Stomach (tissue), 9 donors: Measurements from ENCODE around the gene SLC12A7. TPM values are rescaled to one million over a fixed set of nuclear protein-coding genes. Genes with fewer than 3 reads are reported as not detected.
"Not testable (repeated sequence)": the region's sequence is repeated elsewhere in the genome, so short reads cannot be mapped to it uniquely, and the experiment has no call there.

Experiments
- DNase-seq, 2 donors: peaks; one replicate each; pipeline versions ENCODE4 v3.0.0 to v3.0.0-alpha.2; 2013 to 2019
- H3K27ac ChIP-seq, 5 donors: fragments of 200-600 bp in 4 of 5; sonication (generic) in 4 of 5; one replicate each; pipeline ENCODE4 v1.5.1; 2013 to 2019; ENCODE audit warnings: mild to moderate bottlenecking in 1 of 5, moderate library complexity in 1 of 5
- H3K27me3 ChIP-seq, 3 donors: fragments of 200-600 bp; sonication (generic); one replicate each; pipeline ENCODE4 v1.5.1; 2017 to 2019; ENCODE audit warnings: mixed run types in 1 of 3
- H3K36me3 ChIP-seq, 4 donors: fragments of 200-600 bp; sonication (generic); 1 replicate in 3 of 4; 2 replicates in 1 of 4; pipeline ENCODE4 v1.5.1; 2016 to 2019
- H3K4me1 ChIP-seq, 4 donors: fragments of 200-600 bp; sonication (generic); one replicate each; pipeline ENCODE4 v1.5.1; 2016 to 2019
- H3K4me3 ChIP-seq, 4 donors: fragments of 200-600 bp; sonication (generic) in 3 of 4; one replicate each; pipeline ENCODE4 v1.5.1; 2016 to 2019; ENCODE audit warnings: mild to moderate bottlenecking in 1 of 4
- H3K9me3 ChIP-seq, 4 donors: fragments of 200-600 bp; sonication (generic); one replicate each; pipeline ENCODE4 v1.5.1; 2016 to 2019
- EP300 ChIP-seq: sonication (generic); formaldehyde crosslinking; IDR thresholded peaks from one replicate; pipeline ENCODE4 v1.6.1; 2017; ENCODE audit warnings: antibody characterized with exemption
- POLR2A ChIP-seq, 4 donors: fragments of 450-650 bp; IDR thresholded peaks; one replicate each; pipeline ENCODE4 v1.6.1; 2016; ENCODE audit warnings: antibody characterized with exemption in 4 of 4, control low read depth in 2 of 4, mild to moderate bottlenecking in 1 of 4, moderate library complexity in 1 of 4
- POLR2AphosphoS5 ChIP-seq, 3 donors: sonication (generic); formaldehyde crosslinking; IDR thresholded peaks; one replicate each; pipeline ENCODE4 v1.6.1; 2016; ENCODE audit warnings: antibody characterized with exemption in 3 of 3
- WGBS, 5 donors: extraction: QIAGEN DNeasy Blood & Tissue Kit in 3 of 5; methylation state at CpG; one replicate each; pipeline versions ENCODE4 v1.1.5 to v1.1.7; 2013 to 2018; 5-methylcytosine and 5-hydroxymethylcytosine counted together
- intact Hi-C: fragments of 100-400 bp; cut with DNase I; formaldehyde crosslinking; loops from one replicate; pipeline ENCODE4 v1.15.1; 2023; ENCODE audit warnings: low total_unique reads
- polyA plus RNA-seq, 3 donors: library from polyadenylated mRNA; stranded (reverse); fragments of 200-250 nt; gene quantifications; one replicate each; pipeline ENCODE4 v1.2.3, GENCODE V29; 2013
- total RNA-seq, 5 donors: library from RNA; depleted of rRNA; stranded (reverse); fragments of >200 nt; gene quantifications; one replicate each; pipeline versions ENCODE4 v1.1.0 to v1.2.3, GENCODE V29; 2014 to 2016
- TF ChIP-seq, protein P1 (sequence below), 7 experiments: fragments of 450-650 bp in 4 of 7; fragments of 200-600 bp in 3 of 7; sonication (generic) in 3 of 7; IDR thresholded peaks; one replicate each; pipeline ENCODE4 v1.5.1; 2016 to 2019; ENCODE audit warnings: antibody characterized with exemption in 7 of 7, control low read depth in 2 of 7, mild to moderate bottlenecking in 1 of 7
- donor health status: healthy with polysubstance abuse.
- donor health status: Bipolar disorder and iron deficiency.
- donor health status: healthy.

Gene SLC12A7
- total and polyA plus RNA-seq, 8 donors = 4.7 to 346 (median 37.7) TPM

DNA sequence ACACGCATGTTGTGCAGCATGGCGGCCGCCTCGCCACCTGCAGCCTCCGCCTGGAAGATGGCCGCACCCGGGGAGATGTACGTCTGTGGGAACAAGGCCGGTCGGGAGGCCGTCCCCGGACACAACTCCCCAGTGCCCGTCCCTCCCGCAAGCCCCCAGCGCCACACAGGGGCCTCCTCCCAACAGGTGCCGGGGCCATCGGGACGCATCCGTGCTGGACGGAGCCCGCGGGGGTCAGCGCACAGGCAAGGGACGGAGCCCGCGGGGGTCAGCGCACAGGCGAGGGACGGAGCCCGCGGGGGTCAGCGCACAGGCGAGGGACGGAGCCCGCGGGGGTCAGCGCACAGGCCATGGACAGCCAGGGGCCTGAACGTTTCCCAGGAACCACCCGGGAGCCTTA, 26.5 kb downstream of the SLC12A7 start:
- TF ChIP-seq, protein P1, sequence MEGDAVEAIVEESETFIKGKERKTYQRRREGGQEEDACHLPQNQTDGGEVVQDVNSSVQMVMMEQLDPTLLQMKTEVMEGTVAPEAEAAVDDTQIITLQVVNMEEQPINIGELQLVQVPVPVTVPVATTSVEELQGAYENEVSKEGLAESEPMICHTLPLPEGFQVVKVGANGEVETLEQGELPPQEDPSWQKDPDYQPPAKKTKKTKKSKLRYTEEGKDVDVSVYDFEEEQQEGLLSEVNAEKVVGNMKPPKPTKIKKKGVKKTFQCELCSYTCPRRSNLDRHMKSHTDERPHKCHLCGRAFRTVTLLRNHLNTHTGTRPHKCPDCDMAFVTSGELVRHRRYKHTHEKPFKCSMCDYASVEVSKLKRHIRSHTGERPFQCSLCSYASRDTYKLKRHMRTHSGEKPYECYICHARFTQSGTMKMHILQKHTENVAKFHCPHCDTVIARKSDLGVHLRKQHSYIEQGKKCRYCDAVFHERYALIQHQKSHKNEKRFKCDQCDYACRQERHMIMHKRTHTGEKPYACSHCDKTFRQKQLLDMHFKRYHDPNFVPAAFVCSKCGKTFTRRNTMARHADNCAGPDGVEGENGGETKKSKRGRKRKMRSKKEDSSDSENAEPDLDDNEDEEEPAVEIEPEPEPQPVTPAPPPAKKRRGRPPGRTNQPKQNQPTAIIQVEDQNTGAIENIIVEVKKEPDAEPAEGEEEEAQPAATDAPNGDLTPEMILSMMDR (IDR thresholded peaks at IDR 0.05) = no peak
- TF ChIP-seq POLR2A (IDR thresholded peaks at IDR 0.05) (no peak), EP300 (no peak), POLR2AphosphoS5 (IDR thresholded peaks at IDR 0.05) (no peak)
- H3K4me1 ChIP-seq = peaks cover 0 to 17% (median 15%) of the 10 kb centered on the region in 4 donors
- H3K27me3 ChIP-seq = no peaks in the 10 kb centered on the region
- no peak overlapping the region for H3K27ac ChIP-seq
- intact Hi-C loops = no loop called here
- DNase-seq = no peak
- 94 to 96% (median 96%) methylated on average over 30 to 39 of the region's 39 CpGs for WGBS, 5 donors
- H3K36me3 ChIP-seq = peaks cover 71 to 96% (median 92%) of the 10 kb centered on the region in 4 donors
- no peak overlapping the region for H3K4me3 ChIP-seq
- H3K9me3 ChIP-seq = no peaks in the 10 kb centered on the region

DNA sequence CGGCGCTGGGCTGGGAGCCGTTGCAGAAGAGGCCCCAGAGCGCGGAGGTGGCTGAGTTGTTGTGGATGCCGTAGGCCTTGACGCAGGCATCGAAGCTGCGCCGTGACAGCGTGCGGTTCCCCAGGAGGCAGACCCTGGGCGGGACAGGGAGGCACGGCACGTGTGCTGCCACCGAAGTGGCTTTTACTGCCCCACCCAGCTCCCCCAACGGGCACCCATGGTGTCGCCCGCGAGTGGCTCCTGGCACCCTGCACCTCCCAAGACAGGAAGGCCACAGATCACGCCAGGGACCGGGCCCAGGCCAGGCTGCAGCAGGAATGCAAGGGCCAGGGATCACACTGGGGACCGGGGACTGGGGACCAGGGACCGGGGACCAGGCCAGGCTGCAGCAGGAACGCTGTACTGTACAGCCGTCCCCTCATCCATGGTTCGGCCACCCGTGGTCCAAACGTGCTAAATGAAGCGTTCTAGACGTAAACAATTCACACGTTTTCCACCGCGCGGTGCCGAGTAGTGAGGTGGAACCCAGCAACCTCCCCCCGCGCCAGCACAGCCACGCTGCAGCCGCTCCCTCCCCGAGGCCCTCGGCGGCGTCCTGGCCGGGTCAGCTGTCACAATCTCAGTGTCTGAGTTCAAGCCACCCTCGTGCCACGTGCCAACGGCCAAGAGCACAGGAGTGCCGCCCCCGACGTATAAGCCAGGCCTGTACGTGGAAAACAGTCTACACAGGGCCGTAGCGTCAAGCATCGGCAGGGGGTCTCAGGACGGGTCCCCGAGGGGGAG, 27.8 kb downstream of the SLC12A7 start:
- peaks cover 72 to 100% (median 98%) of the 10 kb centered on the region in 4 donors for H3K36me3 ChIP-seq
- intact Hi-C loops = no loop called here
- TF ChIP-seq POLR2A (IDR thresholded peaks at IDR 0.05) = no peak
- peaks cover 0 to 3% (median under 1%) of the 10 kb centered on the region in 4 donors for H3K4me1 ChIP-seq
- H3K9me3 ChIP-seq = no peaks in the 10 kb centered on the region
- H3K27me3 ChIP-seq = no peaks in the 10 kb centered on the region
- H3K4me3 ChIP-seq = no peak overlapping the region
- 92 to 96% (median 93%) methylated on average over 40 to 57 of the region's 57 CpGs for WGBS, 5 donors
- no peak for DNase-seq
- no peak overlapping the region for H3K27ac ChIP-seq

DNA sequence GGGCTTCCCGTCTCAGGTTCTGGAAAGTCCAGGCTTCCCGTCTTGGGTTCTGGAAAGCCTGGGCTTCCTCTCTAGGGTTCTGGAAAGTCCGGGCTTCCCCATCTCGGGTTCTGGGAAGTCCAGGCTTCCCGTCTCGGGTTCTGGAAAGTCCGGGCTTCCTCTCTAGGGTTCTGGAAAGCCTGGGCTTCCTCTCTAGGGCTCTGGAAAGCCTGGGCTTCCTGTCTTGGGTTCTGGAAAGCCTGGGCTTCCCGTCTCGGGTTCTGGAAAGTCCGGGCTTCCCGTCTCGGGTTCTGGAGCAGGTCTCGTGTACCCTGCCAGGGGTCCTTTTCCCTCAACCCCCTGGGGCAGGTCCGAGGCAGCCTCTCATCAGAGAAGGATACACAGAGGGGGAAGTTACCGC, 28.8 kb downstream of the SLC12A7 start:
- 74 to 96% (median 91%) methylated on average over 9 to 15 of the region's 15 CpGs for WGBS, 5 donors

DNA sequence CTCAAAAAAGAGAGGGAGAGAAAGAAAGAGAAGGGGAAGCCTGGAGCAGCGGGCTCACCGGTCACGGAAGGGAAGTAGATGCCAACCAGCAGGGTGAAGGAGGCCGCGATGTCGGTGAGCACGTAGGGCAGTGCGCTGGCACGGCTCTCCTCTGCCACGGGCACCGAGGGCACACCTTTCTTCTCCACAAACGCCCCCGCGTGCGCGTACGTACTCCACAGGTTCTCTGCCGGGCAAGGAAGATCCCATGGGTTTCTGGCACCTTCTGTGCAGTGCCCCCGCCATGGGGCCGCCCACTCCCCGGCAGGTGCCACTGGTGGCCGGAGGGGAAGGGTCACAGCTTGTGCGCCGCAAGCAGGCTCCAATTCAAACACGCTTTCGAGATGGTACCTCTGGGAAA, 30.3 kb downstream of the SLC12A7 start:
- no peaks in the 10 kb centered on the region for H3K27me3 ChIP-seq
- TF ChIP-seq POLR2AphosphoS5 (IDR thresholded peaks at IDR 0.05) (no peak), POLR2A (IDR thresholded peaks at IDR 0.05) (no peak), EP300 (no peak)
- TF ChIP-seq, protein P1 (IDR thresholded peaks at IDR 0.05) = no peak
- intact Hi-C loops = no loop called here
- H3K36me3 ChIP-seq = peaks cover 66 to 100% (median 98%) of the 10 kb centered on the region in 4 donors
- H3K4me3 ChIP-seq = no peak overlapping the region
- H3K9me3 ChIP-seq = no peaks in the 10 kb centered on the region
- H3K27ac ChIP-seq = no peak overlapping the region
- DNase-seq = no peak
- no peaks in the 10 kb centered on the region for H3K4me1 ChIP-seq
- WGBS, 5 donors = 82 to 94% (median 90%) methylated on average over 20 to 26 of the region's 26 CpGs

More for the DNA sequence above, 28.8 kb downstream of the SLC12A7 start:
- H3K27ac ChIP-seq, H3K4me3 ChIP-seq, H3K27me3 ChIP-seq, DNase-seq, H3K9me3 ChIP-seq, H3K4me1 ChIP-seq, intact Hi-C loops: not testable (repeated sequence)
- H3K36me3 ChIP-seq = peaks cover 65 to 100% (median 98%) of the 10 kb centered on the region in 4 donors

DNA sequence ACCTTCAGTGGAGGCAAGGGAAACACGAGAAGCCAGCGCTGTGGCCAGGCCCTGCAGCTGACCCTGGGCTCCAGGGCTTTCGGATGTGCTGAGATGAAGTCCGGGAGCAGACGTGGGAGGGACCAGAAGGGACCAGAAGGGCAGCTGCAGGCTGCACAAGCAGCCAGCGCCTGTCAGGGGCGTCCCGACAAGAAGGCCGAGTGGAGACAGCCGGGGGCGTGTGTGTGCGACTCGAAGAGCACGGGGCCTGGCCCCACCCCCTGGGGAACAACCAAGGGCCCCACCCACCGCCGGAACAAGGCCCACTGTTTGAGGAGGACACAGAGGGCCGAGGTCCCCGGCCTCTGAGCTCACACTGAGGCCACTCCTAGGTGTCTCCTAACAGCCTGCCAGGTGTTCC, 31.4 kb downstream of the SLC12A7 start:
- DNase-seq = peak in 1 of 2 donors; percentile 46
- Histone ChIP-seq H3K27ac (no peak overlapping the region), H3K4me3 (no peak overlapping the region), H3K27me3 (no peaks in the 10 kb centered on the region), H3K9me3 (no peaks in the 10 kb centered on the region), H3K4me1 (no peaks in the 10 kb centered on the region), H3K36me3 (peaks cover 70 to 100% (median 98%) of the 10 kb centered on the region in 4 donors)
- intact Hi-C loops = no loop called here
- TF ChIP-seq EP300 (no peak), POLR2AphosphoS5 (IDR thresholded peaks at IDR 0.05) (no peak), POLR2A (IDR thresholded peaks at IDR 0.05) (no peak)
- TF ChIP-seq, protein P1 (IDR thresholded peaks at IDR 0.05) = no peak
- WGBS, 5 donors = 70 to 92% (median 77%) methylated on average over 12 to 18 of the region's 18 CpGs
